Mesenteric fat pad (tissue), 1 donor: ENCODE data around the gene DONSON. TPM values are rescaled to one million over a fixed set of nuclear protein-coding genes. Genes with fewer than 3 reads are reported as not detected.

Experiments used
- DNase-seq: peaks from one replicate; pipeline ENCODE4 v3.0.0-alpha.2; 2020; ENCODE audit warnings: low spot score
- total RNA-seq: library from RNA; stranded (reverse); fragmentation: NEBNext Ultra II Directional; extraction: Animal tissue kit (Norgen Biotek cat#: 25700); gene quantifications from one replicate; pipeline ENCODE4 v1.2.1, GENCODE V29; 2021
- donor health status: DM: yes; HTN: yes; CAD: no.

The DONSON gene
- total RNA-seq, 1 donor from 2014 or later = 5.7 TPM

GRCh38 chr21:33566514-33566913 lies 22.0 kb downstream of the DONSON start:
- DNase-seq = no peak

- DNase-seq = no peak
These were observed 26.1 kb downstream of the DONSON start for GRCh38 chr21:33562389-33562788.

- no peak for DNase-seq
These were observed 27.1 kb downstream of the DONSON start for GRCh38 chr21:33561373-33561772.

- DNase-seq = no peak
These were observed 27.5 kb downstream of the DONSON start for GRCh38 chr21:33560965-33561364.

- no peak for DNase-seq
These were observed 28.7 kb downstream of the DONSON start for GRCh38 chr21:33559813-33560212.

GRCh38 chr21:33558777-33559421 lies 29.6 kb downstream of the DONSON start:
- no peak for DNase-seq

- DNase-seq = no peak
These were observed 31.0 kb downstream of the DONSON start for GRCh38 chr21:33557447-33557846.

- DNase-seq = no peak
These were observed 33.5 kb downstream of the DONSON start for GRCh38 chr21:33554982-33555344.

- no peak for DNase-seq
These were observed 34.1 kb downstream of the DONSON start for GRCh38 chr21:33554236-33554981.

GRCh38 chr21:33552999-33553598 lies 35.4 kb downstream of the DONSON start:
- no peak for DNase-seq

GRCh38 chr21:33552093-33552998 lies 36.1 kb downstream of the DONSON start:
- DNase-seq = no peak

GRCh38 chr21:33551664-33552063 lies 36.8 kb downstream of the DONSON start:
- DNase-seq = no peak

- DNase-seq = no peak
These were observed 37.5 kb downstream of the DONSON start for GRCh38 chr21:33550772-33551660.

GRCh38 chr21:33549848-33550771 lies 38.4 kb downstream of the DONSON start:
- DNase-seq = no peak

- DNase-seq = no peak
These were observed 42.4 kb downstream of the DONSON start for GRCh38 chr21:33546086-33546485.

GRCh38 chr21:33544451-33545195 lies 43.9 kb downstream of the DONSON start:
- no peak for DNase-seq

- peak; percentile 93 for DNase-seq
These were observed 44.9 kb downstream of the DONSON start for GRCh38 chr21:33543505-33544129.
